ENCODE data around the gene ENG.

ENG gene

DNA sequence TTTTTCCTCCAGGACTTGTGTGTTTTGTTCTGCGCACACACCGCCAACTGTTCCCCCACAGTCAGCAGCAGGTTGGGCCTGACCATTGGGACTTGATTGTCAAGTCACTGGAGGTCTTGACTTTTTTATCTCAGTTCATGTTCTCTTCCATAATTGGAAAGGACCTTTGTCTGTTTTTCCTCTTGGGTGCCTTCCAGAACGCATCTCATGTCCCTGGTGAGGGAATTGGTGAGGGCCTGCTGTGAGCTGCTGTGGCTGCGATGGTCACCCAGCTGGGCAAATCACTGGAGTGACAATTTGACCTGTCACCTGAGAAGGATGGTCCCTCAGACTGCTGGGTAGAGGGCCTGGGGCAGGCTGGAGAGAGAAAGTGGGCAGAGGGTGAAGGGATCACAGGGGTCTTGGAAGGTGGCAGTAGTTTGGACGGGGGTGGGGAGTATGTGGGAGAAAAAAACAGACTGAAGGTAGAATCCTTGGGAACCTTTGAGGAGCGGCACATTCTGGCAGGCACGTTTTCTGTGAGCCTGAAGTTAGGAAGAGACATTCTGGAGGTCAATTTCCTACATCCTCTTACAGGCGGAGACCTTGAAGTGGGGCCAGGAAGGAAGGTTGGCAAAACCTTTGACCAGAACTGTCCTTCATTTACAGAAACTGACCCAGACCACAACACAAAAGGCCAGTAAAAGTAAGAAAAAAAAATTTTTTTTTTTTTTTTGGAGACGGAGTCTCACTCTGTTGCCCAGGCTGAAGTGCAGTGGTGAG is 64.2 kb downstream of the ENG start:
- no peak for DNase-seq

DNA sequence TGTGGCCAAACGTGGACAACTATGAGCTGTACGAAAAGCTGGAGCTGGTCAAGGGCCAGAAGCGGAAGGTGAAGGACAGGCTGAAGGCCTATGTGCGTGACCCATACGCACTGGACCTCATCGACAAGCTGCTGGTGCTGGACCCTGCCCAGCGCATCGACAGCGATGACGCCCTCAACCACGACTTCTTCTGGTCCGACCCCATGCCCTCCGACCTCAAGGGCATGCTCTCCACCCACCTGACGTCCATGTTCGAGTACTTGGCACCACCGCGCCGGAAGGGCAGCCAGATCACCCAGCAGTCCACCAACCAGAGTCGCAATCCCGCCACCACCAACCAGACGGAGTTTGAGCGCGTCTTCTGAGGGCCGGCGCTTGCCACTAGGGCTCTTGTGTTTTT is 65.3 kb downstream of the ENG start:
- DNase-seq, result no peak

DNA sequence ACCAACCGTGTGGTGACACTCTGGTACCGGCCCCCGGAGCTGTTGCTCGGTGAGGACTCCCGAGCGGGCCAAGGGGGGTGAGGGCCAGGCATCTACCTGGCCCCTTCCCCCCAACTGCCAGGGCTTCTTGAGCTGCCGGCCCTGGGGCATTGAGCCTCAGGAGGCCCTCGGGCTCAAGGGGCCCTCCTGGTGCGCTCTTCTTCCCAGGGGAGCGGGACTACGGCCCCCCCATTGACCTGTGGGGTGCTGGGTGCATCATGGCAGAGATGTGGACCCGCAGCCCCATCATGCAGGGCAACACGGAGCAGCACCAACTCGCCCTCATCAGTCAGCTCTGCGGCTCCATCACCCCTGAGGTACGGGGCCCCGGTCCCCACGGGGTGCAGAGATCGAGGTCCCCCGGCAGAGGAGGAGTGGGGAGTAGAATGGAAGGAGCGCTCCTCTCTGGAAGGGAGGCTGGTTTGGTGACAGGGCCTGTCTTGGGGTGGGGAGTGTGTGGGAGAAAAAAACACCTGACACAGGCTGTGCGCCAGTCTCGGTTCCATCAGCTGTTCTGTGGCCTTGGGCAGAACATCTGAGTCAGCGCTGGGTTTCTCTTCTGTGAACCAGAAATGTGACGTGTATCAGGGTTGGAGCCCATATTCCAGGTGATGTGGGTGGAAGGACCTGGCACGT is 66.0 kb downstream of the ENG start:
- no peak for DNase-seq

DNA sequence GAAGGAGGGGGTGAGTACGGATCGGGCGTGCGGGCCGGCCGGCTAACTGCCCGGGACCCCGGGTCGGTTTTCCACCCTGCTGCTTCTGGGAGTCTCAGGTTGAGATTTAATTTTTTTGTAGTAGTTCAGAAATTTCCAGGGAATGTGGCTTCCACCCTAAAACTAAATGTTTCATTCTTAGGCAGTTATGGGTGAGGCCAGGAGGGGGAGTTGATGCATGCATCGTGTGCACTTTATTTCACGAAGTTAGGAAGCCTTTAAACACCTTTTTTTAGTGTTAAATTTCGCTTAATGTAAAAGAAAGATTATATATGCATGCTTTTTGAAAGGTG is 67.7 kb downstream of the ENG start:
- DNase-seq, result no peak

DNA sequence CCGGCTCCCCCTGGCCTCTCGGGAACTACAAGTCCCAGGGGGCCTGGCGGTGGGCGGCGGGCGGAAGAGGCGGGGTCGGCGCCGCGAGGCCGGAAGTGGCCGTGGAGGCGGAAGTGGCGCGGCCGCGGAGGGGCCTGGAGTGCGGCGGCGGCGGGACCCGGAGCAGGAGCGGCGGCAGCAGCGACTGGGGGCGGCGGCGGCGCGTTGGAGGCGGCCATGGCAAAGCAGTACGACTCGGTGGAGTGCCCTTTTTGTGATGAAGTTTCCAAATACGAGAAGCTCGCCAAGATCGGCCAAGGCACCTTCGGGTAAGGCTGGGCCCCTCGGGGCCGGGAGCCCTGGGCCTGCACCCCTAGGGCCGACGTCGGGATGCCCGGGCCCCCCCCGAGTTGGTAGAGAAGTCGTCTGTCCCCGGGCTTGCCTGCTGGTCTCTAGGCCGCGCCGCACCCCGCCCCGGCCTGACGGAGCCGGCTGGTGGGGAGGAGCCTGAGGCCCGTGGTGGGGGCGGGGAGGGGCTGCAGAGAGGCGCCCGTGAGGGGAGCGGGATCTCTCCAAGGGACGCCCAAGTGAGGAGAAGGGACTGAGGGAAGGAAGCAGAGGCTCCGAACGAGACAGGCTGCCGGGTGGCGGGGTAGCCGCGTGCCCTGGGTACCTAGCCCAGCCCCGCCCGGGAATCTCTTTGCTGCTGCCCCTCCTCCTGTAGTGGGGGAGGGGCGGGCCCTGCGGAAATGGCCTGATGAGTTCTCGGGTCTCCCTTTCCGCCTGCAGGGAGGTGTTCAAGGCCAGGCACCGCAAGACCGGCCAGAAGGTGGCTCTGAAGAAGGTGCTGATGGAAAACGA is 68.3 kb downstream of the ENG start, which contains the start of gene CDK9:
Gene CDK9, plus strand, starts transcription at position 102 of the 840 bp plus-strand sequence. Its CDS starts 115 bp downstream, at position 217.
- DNase-seq, result peak; percentile 92 to 94

DNA sequence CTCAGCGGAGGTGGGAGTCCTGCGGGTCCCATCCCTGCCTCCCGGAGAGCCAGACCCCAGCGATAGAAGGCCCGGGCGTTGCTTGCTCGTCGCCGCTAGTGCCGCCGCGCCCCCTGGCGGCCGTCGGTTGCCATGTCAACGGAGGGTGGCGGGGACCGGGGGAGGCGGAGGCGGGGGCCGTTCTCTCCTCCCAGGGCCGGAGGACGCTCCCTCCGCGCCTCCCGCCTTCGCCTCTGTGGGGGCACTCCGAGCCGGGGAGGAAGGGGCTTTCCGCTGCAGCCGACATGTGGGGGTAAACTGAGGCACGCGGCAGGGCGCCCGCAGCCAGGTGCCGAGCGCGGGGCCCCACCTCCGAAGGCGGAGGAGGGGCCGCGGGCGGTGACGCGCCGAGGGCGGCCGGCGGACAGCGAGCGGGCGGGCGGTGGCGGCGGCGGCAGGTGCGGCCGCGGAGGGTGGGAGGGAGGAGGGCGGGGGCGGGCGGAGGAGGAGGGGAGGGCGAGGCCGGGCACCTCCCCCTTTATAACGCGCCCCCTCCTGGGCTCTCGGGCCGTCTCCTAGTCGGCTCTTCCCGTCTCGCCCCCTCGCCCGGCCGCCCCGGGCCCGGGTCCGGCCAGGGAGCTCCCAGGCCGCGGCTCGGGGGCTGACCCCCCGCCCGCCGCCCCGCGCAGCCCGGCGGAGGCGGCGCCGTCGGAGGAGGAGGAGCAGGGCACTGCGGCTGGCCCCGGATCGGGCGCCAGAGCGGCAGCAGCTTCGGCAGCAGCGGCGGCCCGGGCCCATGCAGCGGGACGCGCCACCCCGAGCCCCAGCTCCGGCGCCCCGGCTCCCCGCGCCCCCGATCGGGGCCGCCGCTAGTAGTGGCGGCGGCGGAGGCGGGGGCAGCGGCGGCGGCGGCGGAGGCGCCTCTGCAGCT is 69.2 kb downstream of the ENG start:
- peak; percentile 90 to 93 for DNase-seq

DNA sequence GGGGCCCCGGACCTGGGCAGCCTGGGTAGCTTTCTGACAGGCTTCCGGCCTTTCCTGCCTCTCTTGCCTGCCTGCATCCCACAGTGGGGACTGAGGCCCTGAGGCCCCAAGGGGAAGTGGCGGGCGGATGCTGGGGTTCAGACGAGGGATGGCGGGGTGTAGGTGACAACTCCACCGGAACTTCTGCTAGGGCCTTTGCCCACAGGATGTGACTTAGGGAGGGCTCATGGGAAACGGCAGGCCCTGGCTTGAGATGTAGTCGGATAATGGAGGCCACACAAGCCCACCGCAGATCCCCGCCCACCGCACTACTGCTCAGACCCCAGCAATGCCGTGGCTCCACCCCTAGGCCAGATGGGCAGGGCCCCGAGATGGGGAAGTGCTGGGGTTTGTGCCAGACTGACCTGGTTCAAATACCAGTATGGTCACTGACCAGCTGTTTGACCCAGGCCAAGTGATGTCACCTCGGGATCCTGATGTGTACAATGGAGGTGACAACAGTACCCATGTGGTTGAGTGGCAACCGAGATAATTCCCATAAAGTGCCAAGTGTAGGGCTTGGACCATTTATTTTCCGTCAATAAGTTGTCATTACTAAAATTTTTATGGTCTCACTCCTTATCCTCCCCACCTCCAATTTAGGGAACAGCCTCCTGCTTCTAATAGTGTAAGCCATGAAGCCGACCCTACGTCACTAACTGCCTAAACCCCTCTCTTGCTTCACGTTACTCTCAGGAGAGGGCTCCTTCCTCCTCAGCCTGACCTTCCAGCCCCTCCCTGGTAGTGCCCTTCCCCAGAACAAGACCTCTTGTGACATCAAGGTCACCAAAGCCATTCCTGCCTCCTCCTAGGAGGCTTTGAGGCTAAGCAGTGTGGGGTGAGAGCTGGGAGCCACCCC is 71.1 kb downstream of the ENG start:
- DNase-seq, result peak; percentile 88 to 89

DNA sequence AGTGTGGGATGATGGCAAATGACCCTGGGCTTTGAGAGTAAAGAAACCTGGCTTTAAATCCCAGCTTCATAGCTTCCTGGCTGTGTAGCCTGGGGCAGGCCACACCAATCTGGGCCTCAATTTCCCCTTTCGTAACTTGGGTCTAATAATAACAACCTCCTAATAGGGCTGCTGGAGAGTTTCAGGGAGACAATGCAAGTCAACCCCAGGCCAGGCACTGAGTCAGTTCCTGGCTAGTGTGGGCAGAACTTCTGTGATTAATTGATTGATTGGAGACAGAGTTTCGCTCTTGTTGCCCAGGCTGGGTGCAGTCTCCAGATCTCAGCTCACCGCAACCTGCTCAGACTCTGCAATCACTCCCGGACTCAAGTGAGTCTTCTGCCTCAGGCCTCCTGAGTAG is 72.7 kb downstream of the ENG start:
- no peak for DNase-seq

DNA sequence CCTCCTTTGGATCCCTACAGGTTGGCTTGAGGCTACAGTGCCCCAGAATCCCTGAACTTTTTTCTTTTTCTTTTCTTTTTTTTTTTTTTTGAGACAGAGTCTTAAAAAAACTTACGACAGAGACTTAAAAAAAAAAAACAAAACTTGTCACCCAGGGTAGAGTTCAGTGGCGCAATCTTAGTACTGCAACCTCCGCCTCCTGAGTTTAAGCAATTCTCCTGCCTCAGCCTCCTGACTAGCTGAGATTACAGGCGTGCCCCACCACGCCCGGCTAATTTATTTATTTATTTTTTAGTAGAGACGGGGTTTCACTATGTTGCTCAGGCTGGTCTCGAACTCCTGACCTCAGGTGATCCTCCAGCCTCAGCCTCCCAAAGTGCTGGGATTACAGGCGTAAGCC is 73.5 kb downstream of the ENG start:
- DNase-seq, result peak in 1 of 2 donors; percentile 70

DNA sequence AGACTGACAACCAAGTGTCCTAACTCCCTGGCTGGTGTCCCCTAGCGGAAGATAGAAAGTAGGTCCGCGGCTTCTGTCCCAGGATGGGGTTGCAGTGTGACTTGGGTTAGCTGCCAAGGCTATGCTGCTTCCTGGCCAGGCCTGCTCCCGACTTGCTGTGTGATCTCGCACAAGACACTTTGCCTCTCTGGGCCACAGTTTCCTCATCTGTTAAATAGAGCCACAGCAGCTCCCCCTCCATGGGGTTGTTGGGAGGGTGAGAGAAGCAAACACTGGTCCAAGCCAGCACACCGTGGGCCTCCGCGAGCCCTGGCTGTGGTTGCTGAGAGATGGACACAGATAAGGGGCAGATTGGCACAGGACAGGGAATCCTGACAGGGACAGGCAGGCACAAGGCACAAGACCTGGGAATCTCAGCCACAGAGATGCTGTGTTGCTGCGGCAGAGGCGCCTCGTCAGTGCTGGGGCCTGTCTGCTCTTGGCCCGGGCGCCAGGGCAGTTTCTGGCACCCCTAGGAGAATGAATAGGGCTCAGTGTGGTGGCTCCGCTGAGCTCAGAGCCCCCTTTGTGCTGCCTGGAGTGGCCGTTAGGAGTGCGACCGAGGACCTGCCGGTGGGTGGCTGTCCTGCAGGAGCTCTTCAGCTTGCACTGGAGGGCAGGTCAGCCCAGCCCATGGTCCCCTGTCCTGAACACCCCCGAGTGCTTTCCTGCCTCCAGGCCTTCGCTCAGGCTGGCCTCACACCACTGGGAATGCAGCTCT is 74.2 kb downstream of the ENG start:
- DNase-seq, result no peak

DNA sequence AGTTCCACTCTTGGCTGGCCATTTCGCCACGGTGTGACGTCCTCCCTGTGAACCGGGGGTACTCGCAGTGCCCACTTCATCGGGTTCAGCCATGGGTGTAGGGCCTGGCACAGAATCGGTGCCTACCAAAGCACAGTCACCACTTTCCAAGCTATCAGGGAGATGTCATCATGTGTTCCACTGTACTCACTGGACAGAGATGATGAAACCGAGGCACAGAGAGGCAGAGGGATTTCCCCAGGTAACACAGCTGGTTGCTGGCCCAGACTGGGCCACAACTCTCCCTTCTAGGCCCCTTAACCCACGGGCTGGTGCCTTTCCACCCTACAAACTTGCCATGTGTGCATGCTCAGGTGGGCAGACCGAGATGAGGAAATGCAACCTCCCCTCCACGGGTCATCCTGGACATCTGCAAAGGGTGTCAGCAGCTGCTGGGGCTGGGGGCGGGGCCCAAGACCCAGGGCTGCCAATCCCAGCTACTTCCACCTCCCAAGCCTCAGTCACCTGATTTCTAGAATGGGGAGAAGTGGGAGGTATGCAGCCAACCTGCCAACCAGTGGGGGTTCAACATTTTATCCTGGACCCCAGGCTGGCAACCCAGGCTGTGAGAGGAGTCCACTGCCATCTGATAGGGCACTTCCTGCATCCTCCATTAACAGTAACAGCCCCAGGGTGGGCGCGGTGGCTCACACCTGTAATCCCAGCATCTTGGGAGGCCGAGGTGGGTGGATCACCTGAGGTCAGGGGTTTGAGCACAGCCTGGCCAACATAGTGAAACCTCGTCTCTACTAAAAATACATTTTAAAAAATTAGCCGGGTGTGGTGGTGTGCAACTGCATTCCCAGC is 75.1 kb downstream of the ENG start:
- DNase-seq, result peak; percentile 76 to 77

DNA sequence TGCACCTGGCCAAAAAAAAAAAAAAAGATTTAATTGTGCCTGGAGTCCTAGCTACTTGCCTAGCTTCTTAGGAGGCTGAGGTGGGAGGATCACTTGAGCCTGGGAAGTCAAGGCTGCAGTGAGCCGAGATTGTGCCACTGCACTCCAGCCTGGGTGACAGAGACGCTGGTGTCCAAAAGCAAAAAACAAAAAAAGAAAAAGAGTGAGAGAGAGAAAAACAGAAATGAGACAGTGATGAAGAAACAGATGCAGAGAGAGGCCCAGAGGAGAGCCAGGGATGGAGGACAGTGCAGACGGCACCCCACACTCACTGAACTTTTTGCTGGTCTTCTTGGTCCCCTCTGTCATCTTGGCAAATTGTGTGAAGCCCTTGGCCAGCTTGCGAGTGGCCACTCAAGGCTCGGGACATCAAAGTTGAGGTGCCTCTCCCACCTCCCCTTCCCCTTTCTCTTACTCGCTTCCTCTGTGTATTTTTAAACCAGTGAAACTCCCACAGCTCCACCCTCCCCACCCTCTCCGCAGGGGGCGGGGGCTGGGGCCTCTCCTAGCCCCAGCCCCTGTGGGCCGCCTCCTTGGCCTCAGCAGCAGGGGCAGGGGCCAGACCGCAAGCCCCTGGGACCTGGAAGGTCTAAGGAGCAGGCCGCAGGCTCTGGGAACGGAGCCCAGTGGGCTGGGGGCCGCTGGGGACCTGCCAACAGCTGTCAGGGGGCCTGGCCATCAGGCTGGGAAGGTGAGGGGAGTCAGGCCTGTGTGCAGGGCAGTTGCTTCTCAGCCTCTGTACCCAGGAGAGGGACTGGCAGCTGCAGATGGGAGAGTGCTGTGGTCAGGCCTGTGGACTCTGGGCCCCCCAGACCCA is 76.0 kb downstream of the ENG start, which contains the start of gene SH2D3C:
Gene SH2D3C, minus strand, starts transcription at position 387 of the 856 bp plus-strand sequence. Its CDS starts 39 bp downstream, at position 348.
- DNase-seq, result peak; percentile 61 to 72

DNA sequence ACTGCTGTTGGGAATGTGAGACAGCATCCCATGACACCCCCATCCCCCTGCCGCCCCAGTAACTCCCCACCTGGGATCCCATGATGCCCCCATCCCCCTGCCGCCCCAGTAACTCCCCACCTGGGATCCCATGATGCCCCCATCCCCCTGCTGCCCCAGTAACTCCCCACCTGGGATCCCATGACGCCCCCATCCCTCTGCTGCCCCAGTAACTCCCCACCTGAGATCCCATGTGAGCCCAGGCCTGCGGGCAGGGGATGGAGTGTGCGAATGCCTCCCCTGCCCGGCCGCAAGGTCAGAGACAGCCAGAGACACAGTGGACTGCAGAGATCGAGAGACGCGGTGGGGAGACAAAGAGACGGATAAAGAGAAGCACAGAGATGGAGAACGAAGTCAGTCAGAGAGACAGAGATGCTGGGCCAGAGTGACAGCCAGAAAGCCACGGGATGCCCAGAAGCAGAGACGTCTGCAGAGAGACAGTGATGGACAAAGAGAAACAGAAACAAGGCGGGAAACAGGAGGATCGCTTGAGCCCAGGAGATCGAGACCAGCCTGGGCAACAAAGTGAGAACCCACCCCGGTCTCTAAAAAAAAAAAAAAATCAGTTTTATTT is 77.0 kb downstream of the ENG start:
- DNase-seq, result peak in 1 of 2 donors; percentile 37

DNA sequence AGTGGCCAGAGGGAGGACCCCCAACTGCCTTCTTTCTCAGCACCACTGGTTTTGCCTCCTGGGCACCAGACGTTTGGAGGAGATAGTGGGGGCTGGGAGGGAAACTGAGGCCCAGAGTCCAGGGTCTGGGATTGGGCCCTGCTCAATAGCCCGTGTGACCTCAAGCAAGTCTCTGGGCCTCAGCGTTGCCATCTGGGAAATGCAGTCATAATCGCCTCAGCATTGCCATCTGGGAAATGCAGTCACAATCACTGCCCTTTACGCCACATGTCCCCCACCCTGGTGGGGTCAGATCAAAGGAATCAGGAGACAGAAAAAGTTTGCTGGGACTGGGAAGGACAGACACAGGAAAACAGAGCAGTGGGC is 77.6 kb downstream of the ENG start:
- no peak for DNase-seq

DNA sequence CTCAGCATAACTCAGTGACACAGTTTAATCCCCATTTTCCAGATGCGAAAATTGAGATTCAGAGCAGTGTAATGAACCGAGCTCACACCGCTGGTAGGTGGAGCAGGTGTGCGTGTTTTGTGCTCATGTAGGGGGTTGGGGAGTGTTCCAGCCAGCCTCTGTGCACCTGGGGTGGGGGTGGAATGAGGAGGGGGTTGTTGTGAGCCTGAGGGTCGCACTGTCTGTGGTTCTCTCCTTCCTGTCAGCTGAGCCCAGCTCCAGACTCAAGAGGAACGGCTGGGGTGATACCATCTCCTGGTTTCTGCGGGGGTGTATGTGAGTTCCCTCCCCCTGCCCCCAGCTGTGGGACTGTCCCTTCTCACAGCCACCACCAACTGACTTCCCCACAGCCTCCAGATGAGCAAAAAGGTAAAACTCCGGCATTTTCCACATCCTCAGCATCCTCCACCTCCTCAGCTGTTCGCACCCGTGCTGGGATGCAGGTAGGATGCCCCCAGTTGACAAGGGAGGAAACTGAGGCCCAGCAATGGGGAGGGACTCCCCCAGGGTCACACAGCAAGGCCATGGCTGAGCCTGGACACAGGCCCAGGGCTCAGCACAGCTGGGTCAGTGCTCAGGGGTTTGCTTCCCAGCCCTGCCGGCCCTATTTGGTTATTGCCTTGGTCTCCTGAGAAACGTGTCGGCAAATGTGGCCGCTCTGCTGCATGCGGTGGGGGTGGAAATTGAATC is 78.1 kb downstream of the ENG start:
- DNase-seq, result peak; percentile 86 to 87

DNA sequence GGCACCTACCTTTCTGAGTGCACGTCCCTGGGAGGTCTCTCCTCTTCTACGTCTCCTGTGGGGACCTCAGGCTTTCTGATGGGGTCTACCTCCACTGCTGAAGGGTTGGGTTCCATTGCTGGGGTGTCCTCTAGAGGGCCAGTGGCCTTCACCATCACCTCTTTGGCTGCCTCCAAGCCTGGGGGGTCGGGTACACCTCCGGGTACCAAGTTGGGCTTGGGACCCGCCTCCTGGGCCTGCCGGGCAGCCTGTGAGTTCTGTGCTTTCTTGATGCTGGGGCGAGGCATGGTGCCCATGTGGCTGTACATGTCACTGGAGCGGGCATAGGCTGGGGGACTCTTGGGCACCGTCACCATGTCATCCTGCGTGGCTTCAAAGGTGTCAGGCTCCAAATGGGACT is 80.5 kb downstream of the ENG start:
- DNase-seq, result no peak

DNA sequence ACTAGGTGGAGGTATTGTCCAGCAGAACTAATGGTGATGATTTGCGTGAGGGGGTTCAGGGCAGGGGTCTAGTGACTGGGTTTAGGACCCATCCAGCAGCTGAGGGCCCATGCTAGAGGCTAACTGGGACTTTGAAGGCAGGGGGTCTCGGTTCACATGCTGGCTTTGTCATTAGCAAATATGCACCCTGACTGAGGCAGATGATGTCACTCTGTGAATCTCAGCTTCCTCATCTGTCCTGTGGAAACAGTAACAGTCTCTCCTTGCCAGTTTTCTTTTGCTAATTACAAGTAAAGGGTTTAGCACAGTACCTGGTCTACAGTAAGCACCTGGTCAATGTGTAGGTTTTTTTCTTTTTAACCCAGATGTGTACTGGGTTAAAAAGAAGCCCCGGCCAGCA is 81.2 kb downstream of the ENG start:
- no peak for DNase-seq

Data from CD4-positive, alpha-beta T cell treated with Interleukin-4 for 1 hour (primary cell).